ENCODE results near the gene TMEM196. TPM values are rescaled to one million over a fixed set of nuclear protein-coding genes. Genes with fewer than 3 reads are reported as not detected.

The TMEM196 gene
- total and polyA plus RNA-seq, 2 donors (not counting 1 experiment from before 2014, with no cell fraction given) = not detected

DNA sequence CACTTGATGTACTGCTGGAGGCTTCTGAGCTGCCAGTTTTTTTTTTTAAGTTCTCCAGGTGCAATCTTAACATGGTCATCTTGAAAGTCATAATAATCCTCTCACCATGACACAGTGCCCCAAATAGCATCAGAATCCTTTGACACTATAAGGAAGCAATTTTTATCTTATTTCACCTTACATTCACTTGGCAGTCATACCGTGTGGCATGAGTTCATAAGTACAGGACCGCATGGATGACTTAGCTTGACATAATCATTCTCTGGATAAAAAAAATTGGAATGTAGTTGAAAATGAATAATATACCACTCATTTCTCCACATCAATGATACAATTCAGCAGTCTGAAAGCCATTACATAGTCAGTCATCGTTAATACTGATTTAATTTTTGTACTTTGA is 25.6 kb upstream of the TMEM196 start:
- Histone ChIP-seq H2AFZ (ENCODE audit: insufficient read depth, low read depth, low read length, poor library complexity, severe bottlenecking) (no peak overlapping the region), H3K4me1 (ENCODE audit: control insufficient read depth in 2 of 2, insufficient read depth in 2 of 2, low read length in 2 of 2) (no peaks in the 10 kb centered on the region), H3K9ac (ENCODE audit: low read length) (no peak overlapping the region), H3K4me2 (replicated peaks; ENCODE audit: low read depth, low read length, poor library complexity, severe bottlenecking) (no peak overlapping the region), H4K20me1 (ENCODE audit: control insufficient read depth, insufficient read depth, low read length, poor library complexity, severe bottlenecking) (no peaks in the 10 kb centered on the region), H3K9me3 (ENCODE audit: control extremely low read depth in 1 of 3, control insufficient read depth in 2 of 3, insufficient read depth in 1 of 3, low read length in 2 of 3) (no peaks in the 10 kb centered on the region), H3K4me3 (ENCODE audit: control extremely low read depth in 1 of 5, extremely low read depth in 1 of 5, insufficient read depth in 1 of 5, low read depth in 2 of 5, low read length in 4 of 5) (no peak overlapping the region), H3K79me2 (ENCODE audit: control insufficient read depth, insufficient read depth, low read length) (no peaks in the 10 kb centered on the region), H3K27ac (ENCODE audit: low read length in 2 of 2) (no peak overlapping the region), H3K36me3 (replicated peaks in 1 of 2; ENCODE audit: control extremely low read depth in 1 of 2, control insufficient read depth in 1 of 2, extremely low read depth in 1 of 2, insufficient read depth in 2 of 2, low read length in 1 of 2) (no peaks in the 10 kb centered on the region), H3K27me3 (replicated peaks in 1 of 4; ENCODE audit: control extremely low read depth in 1 of 4, control insufficient read depth in 3 of 4, insufficient read depth in 4 of 4, low read length in 3 of 4) (no peaks in the 10 kb centered on the region)
- Mint-ChIP-seq H3K27me3 (peaks cover 9% of the 10 kb centered on the region), H3K27ac (no peak overlapping the region), H3K9me3 (ENCODE audit: insufficient read depth) (no peaks in the 10 kb centered on the region), H3K4me3 (no peak overlapping the region), H3K4me1 (no peaks in the 10 kb centered on the region)
- POLR2A ChIA-PET = no interaction called here
- CTCF ChIA-PET = no interaction called here
- WGBS (ENCODE audit: insufficient coverage) = no CpG with 5 or more reads among the region's 3 CpGs
- no peak for TF ChIP-seq EZH2 (IDR thresholded peaks at IDR 0.05; ENCODE audit: borderline replicate concordance, insufficient read depth, low read depth, low read length, poor library complexity, severe bottlenecking)
- TF ChIP-seq, protein P1, sequence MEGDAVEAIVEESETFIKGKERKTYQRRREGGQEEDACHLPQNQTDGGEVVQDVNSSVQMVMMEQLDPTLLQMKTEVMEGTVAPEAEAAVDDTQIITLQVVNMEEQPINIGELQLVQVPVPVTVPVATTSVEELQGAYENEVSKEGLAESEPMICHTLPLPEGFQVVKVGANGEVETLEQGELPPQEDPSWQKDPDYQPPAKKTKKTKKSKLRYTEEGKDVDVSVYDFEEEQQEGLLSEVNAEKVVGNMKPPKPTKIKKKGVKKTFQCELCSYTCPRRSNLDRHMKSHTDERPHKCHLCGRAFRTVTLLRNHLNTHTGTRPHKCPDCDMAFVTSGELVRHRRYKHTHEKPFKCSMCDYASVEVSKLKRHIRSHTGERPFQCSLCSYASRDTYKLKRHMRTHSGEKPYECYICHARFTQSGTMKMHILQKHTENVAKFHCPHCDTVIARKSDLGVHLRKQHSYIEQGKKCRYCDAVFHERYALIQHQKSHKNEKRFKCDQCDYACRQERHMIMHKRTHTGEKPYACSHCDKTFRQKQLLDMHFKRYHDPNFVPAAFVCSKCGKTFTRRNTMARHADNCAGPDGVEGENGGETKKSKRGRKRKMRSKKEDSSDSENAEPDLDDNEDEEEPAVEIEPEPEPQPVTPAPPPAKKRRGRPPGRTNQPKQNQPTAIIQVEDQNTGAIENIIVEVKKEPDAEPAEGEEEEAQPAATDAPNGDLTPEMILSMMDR (IDR thresholded peaks at IDR 0.05) = no peak
- no peak for ATAC-seq (ENCODE audit: low read depth)
- intact Hi-C loops (cut with micrococcal nuclease) = no loop called here
- DNase-seq = no peak

DNA sequence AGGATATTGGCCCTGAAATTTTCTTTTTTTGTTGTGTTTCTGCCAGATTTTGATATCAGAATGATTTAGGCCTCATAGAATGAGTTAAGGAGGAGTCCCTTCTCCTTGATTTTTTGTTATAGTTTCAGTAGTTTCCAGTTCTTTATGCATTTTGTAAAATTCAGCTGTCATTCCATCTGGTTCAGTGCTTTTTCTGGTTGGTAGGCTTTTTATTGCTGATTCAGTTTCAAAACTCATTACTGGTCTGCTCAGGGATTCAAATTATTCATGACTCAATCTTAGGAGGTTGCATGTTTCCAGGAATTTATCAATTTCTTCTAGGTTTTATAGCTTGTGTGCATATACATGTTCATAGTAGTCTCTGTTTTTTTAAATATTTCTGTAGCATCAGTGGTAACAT is 10.1 kb upstream of the TMEM196 start:
- Mint-ChIP-seq H3K4me3 (no peak overlapping the region), H3K27ac (no peak overlapping the region), H3K27me3 (peaks cover 3% of the 10 kb centered on the region), H3K4me1 (no peaks in the 10 kb centered on the region), H3K9me3 (ENCODE audit: insufficient read depth) (peaks cover 3% of the 10 kb centered on the region)
- TF ChIP-seq, protein P1 (IDR thresholded peaks at IDR 0.05) = no peak
- TF ChIP-seq EZH2 (IDR thresholded peaks at IDR 0.05; ENCODE audit: borderline replicate concordance, insufficient read depth, low read depth, low read length, poor library complexity, severe bottlenecking) = no peak
- no peak for ATAC-seq (ENCODE audit: low read depth)
- intact Hi-C loops (cut with micrococcal nuclease) = no loop called here
- Histone ChIP-seq H3K9ac (ENCODE audit: low read length) (no peak overlapping the region), H3K36me3 (replicated peaks in 1 of 2; ENCODE audit: control extremely low read depth in 1 of 2, control insufficient read depth in 1 of 2, extremely low read depth in 1 of 2, insufficient read depth in 2 of 2, low read length in 1 of 2) (no peaks in the 10 kb centered on the region), H3K4me1 (ENCODE audit: control insufficient read depth in 2 of 2, insufficient read depth in 2 of 2, low read length in 2 of 2) (no peaks in the 10 kb centered on the region), H4K20me1 (ENCODE audit: control insufficient read depth, insufficient read depth, low read length, poor library complexity, severe bottlenecking) (no peaks in the 10 kb centered on the region), H3K4me3 (ENCODE audit: control extremely low read depth in 1 of 5, extremely low read depth in 1 of 5, insufficient read depth in 1 of 5, low read depth in 2 of 5, low read length in 4 of 5) (no peak overlapping the region), H2AFZ (ENCODE audit: insufficient read depth, low read depth, low read length, poor library complexity, severe bottlenecking) (no peak overlapping the region), H3K27ac (ENCODE audit: low read length in 2 of 2) (no peak overlapping the region), H3K9me3 (ENCODE audit: control extremely low read depth in 1 of 3, control insufficient read depth in 2 of 3, insufficient read depth in 1 of 3, low read length in 2 of 3) (peaks cover 0 to 5% (median 5%) of the 10 kb centered on the region in 3 donors), H3K27me3 (replicated peaks in 1 of 4; ENCODE audit: control extremely low read depth in 1 of 4, control insufficient read depth in 3 of 4, insufficient read depth in 4 of 4, low read length in 3 of 4) (peaks cover 0 to 2% (median 0%) of the 10 kb centered on the region in 4 experiments), H3K4me2 (replicated peaks; ENCODE audit: low read depth, low read length, poor library complexity, severe bottlenecking) (no peak overlapping the region), H3K79me2 (ENCODE audit: control insufficient read depth, insufficient read depth, low read length) (no peaks in the 10 kb centered on the region)
- ChIA-PET CTCF (no interaction called here), POLR2A (no interaction called here)
- no peak for DNase-seq
